Endodermal cell (in vitro differentiated cells): Measurements from ENCODE around the gene RPL13A. TPM values are rescaled to one million over a fixed set of nuclear protein-coding genes. Genes with fewer than 3 reads are reported as not detected.

Experiments
- DNase-seq: peaks from one replicate; pipeline ENCODE4 v3.0.0-alpha.2; 2017
- H3K27ac ChIP-seq: 2 replicates; pipeline ENCODE4 v1.5.1; 2013; ENCODE audit warnings: mild to moderate bottlenecking, low read depth, low read length, moderate library complexity
- H3K27me3 ChIP-seq: 2 replicates; pipeline ENCODE4 v1.6.1; 2013; ENCODE audit warnings: mild to moderate bottlenecking, low read length, moderate library complexity; ENCODE audit not compliant: insufficient read depth, control insufficient read depth, poor library complexity, severe bottlenecking
- H3K36me3 ChIP-seq: 2 replicates; pipeline ENCODE4 v1.7.0; 2013; ENCODE audit warnings: mild to moderate bottlenecking, low read length, moderate library complexity; ENCODE audit not compliant: control insufficient read depth, insufficient read depth
- H3K4me1 ChIP-seq: one replicate; pipeline ENCODE4 v1.7.0; 2013; ENCODE audit warnings: low read length; ENCODE audit not compliant: control insufficient read depth, insufficient read depth
- H3K4me3 ChIP-seq: 2 replicates; pipeline ENCODE4 v1.5.1; 2013; ENCODE audit warnings: mild to moderate bottlenecking, low read length, moderate library complexity
- H3K9ac ChIP-seq: 2 replicates; pipeline ENCODE4 v1.6.1; 2013; ENCODE audit warnings: mild to moderate bottlenecking, low read length, moderate library complexity; ENCODE audit not compliant: poor library complexity, severe bottlenecking; ENCODE audit errors: extremely low read depth
- H3K9me3 ChIP-seq: 2 replicates; pipeline ENCODE4 v1.6.1; 2013; ENCODE audit warnings: mild to moderate bottlenecking, low read length, moderate library complexity; ENCODE audit not compliant: control insufficient read depth
- H3K27ac Mint-ChIP-seq: 2 replicates; pipeline ENCODE4 v1.8.0; 2020; ENCODE audit warnings: mixed read lengths
- H3K27me3 Mint-ChIP-seq: 2 replicates; pipeline ENCODE4 v1.8.0; 2021; ENCODE audit warnings: mild to moderate bottlenecking, mixed read lengths; ENCODE audit not compliant: insufficient read depth
- H3K36me3 Mint-ChIP-seq: 2 replicates; pipeline ENCODE4 v1.8.0; 2020; ENCODE audit warnings: low read depth, mixed read lengths
- H3K4me1 Mint-ChIP-seq: 2 replicates; pipeline ENCODE4 v1.8.0; 2020; ENCODE audit warnings: mixed read lengths
- H3K4me3 Mint-ChIP-seq: 2 replicates; pipeline ENCODE4 v1.8.0; 2020; ENCODE audit warnings: mild to moderate bottlenecking, moderate library complexity, mixed read lengths
- H3K9me3 Mint-ChIP-seq: 2 replicates; pipeline ENCODE4 v1.8.0; 2020; ENCODE audit warnings: mild to moderate bottlenecking, mixed read lengths
- WGBS, 2 experiments: methylation state at CpG; one replicate each; pipeline versions ENCODE4 v1.1.5 to v1.1.7; 2013; ENCODE audit warnings: missing lambda C conversion rate in 2 of 2, mixed read lengths in 1 of 2; ENCODE audit not compliant: insufficient coverage in 1 of 2, insufficient read length in 1 of 2; 5-methylcytosine and 5-hydroxymethylcytosine counted together
- total RNA-seq, 2 donors: library from RNA; stranded (reverse); fragmentation: NEBNext Ultra II Directional in 1 of 2; extraction: Animal tissue kit (Norgen Biotek cat#: 25700) in 1 of 2; gene quantifications; 2 replicates in 1 of 2; 3 replicates in 1 of 2; pipeline ENCODE4 v1.2.1, GENCODE V29; 2021
- TF ChIP-seq, protein P1 (sequence below): fragments of 200-600 bp; sonication (generic); conservative IDR thresholded peaks from 2 replicates; pipeline ENCODE4 v1.5.0; 2021; ENCODE audit warnings: antibody characterized with exemption, mild to moderate bottlenecking

Gene RPL13A
- total RNA-seq, 2 donors from 2014 or later: 2,434 to 3,023 TPM

- TF ChIP-seq, protein P1, sequence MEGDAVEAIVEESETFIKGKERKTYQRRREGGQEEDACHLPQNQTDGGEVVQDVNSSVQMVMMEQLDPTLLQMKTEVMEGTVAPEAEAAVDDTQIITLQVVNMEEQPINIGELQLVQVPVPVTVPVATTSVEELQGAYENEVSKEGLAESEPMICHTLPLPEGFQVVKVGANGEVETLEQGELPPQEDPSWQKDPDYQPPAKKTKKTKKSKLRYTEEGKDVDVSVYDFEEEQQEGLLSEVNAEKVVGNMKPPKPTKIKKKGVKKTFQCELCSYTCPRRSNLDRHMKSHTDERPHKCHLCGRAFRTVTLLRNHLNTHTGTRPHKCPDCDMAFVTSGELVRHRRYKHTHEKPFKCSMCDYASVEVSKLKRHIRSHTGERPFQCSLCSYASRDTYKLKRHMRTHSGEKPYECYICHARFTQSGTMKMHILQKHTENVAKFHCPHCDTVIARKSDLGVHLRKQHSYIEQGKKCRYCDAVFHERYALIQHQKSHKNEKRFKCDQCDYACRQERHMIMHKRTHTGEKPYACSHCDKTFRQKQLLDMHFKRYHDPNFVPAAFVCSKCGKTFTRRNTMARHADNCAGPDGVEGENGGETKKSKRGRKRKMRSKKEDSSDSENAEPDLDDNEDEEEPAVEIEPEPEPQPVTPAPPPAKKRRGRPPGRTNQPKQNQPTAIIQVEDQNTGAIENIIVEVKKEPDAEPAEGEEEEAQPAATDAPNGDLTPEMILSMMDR: no peak
- H3K4me3 Mint-ChIP-seq: no peak overlapping the region
- no peaks in the 10 kb centered on the region for H3K36me3 ChIP-seq
- no peaks in the 10 kb centered on the region for H3K4me1 Mint-ChIP-seq
- no peaks in the 10 kb centered on the region for H3K9me3 Mint-ChIP-seq
- no peak for DNase-seq
- peaks cover 38% of the 10 kb centered on the region for H3K36me3 Mint-ChIP-seq
- H3K4me3 ChIP-seq: no peak overlapping the region
- no peak overlapping the region for H3K9ac ChIP-seq
- no peaks in the 10 kb centered on the region for H3K27me3 Mint-ChIP-seq
- H3K27ac ChIP-seq: no peak overlapping the region
- H3K4me1 ChIP-seq: peaks cover 3% of the 10 kb centered on the region
- H3K9me3 ChIP-seq: no peaks in the 10 kb centered on the region
- H3K27me3 ChIP-seq: no peaks in the 10 kb centered on the region
- WGBS, 2 experiments: 100% methylated on average over 1 of the region's 3 CpGs; no CpG with 5 or more reads in 1 of the 2 experiments
- H3K27ac Mint-ChIP-seq: no peak overlapping the region
These were observed 30.6 kb downstream of the RPL13A start for GRCh38 chr19:49518033-49518432.

DNA sequence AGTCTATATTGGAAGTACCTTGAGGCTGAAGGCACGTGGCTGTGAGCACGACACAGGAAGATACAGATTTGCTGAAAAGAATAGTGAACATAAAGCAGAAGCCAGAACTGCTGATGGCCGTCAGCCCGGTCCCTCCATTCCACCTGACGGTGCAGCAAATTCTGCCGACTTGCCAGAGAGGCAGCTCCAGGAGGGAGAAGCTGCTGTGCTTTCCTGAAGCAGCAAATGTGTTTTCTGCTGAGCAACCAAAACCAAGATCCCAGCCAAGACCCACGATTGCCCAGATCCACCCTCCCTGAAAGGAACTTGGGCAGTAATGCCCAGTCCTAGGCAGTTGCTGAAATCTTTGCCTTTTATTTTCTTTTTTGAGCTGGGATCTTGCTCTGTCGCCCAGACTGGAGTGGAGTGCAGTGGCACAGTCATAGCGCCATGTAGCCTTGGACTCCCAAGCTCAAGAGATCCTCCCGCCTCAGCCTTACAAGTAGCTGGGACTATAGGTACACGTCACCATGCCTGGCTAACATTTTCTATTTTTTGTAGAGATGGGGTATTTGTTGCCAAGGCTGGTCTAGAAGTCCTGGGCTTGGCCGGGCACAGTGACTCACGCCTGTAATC, 33.4 kb downstream of the RPL13A start:
- H3K36me3 Mint-ChIP-seq: peaks cover 46% of the 10 kb centered on the region
- H3K27me3 Mint-ChIP-seq: no peaks in the 10 kb centered on the region
- no peak overlapping the region for H3K27ac Mint-ChIP-seq
- no peak overlapping the region for H3K9ac ChIP-seq
- H3K4me1 Mint-ChIP-seq: no peaks in the 10 kb centered on the region
- H3K36me3 ChIP-seq: no peaks in the 10 kb centered on the region
- no peaks in the 10 kb centered on the region for H3K27me3 ChIP-seq
- no peak overlapping the region for H3K4me3 Mint-ChIP-seq
- no peak overlapping the region for H3K27ac ChIP-seq
- no peaks in the 10 kb centered on the region for H3K9me3 ChIP-seq
- TF ChIP-seq, protein P1: no peak
- H3K4me1 ChIP-seq: no peaks in the 10 kb centered on the region
- H3K9me3 Mint-ChIP-seq: no peaks in the 10 kb centered on the region
- DNase-seq: no peak
- no peak overlapping the region for H3K4me3 ChIP-seq
- WGBS, 2 experiments: 94 to 96% methylated on average over 10 to 13 of the region's 13 CpGs

DNA sequence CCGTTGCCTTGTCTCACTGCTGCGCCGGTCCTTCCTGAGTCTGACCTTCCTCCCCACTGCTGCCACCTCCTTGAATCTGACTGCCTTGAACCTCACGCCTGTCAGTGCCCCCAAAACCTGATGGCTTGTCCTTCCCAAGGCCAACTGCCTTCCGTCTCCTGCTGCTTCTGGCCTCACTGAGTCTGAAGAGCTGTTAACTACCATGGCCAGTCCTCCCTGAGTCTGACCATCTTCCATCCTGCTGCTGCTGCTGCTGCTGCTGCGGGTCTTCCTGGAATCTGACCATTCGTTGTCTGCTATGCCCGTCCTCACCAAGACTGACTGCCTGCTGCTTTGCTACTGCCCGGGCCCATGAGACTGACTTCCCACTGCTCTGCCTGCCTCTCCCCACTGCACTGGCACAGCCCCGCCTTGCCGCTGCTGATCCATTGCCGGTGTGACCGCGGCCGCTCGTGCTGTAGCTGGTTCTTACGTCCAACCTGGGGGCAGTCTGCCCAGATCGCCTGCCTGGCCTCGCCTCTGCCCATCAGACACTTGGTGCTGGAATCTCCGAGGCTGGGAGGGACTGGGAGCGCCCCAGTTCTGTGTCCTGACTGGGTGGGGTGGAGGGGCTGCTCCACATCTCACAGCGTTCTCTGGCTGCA, 37.5 kb downstream of the RPL13A start:
- 93% methylated on average over 13 to 22 of the region's 22 CpGs for WGBS, 2 experiments
- no peaks in the 10 kb centered on the region for H3K9me3 Mint-ChIP-seq
- TF ChIP-seq, protein P1: no peak
- H3K4me3 Mint-ChIP-seq: no peak overlapping the region
- H3K36me3 Mint-ChIP-seq: peaks cover 40% of the 10 kb centered on the region
- no peak overlapping the region for H3K9ac ChIP-seq
- H3K4me1 Mint-ChIP-seq: no peaks in the 10 kb centered on the region
- H3K36me3 ChIP-seq: no peaks in the 10 kb centered on the region
- no peak for DNase-seq
- no peaks in the 10 kb centered on the region for H3K27me3 ChIP-seq
- no peak overlapping the region for H3K4me3 ChIP-seq
- no peak overlapping the region for H3K27ac Mint-ChIP-seq
- no peaks in the 10 kb centered on the region for H3K4me1 ChIP-seq
- peaks cover 17% of the 10 kb centered on the region for H3K27me3 Mint-ChIP-seq
- H3K27ac ChIP-seq: no peak overlapping the region
- no peaks in the 10 kb centered on the region for H3K9me3 ChIP-seq
